Activated CD4-positive, CD25-positive, alpha-beta regulatory T cell treated with anti-CD3 and anti-CD28 coated beads, Interleukin-2, amount 50 U/mL, for 24 hours (primary cell): Measurements from ENCODE around the gene AIF1L.
"Not testable (repeated sequence)": the region's sequence is repeated elsewhere in the genome, so short reads cannot be mapped to it uniquely, and the experiment has no call there.

Experiments
- ATAC-seq, 2 donors: fragments of 150-1000 bp; cut with Tn5 transposase; one replicate each; pipeline ENCODE4 v1.10.0; 2021; ENCODE audit warnings: mild to moderate bottlenecking in 1 of 2, moderate library complexity in 1 of 2

The AIF1L gene

GRCh38 chr9:131125038-131125287, 28.6 kb downstream of the AIF1L start:
- ATAC-seq: no peak

- peak; percentile 99 for ATAC-seq
These were observed 29.1 kb downstream of the AIF1L start, which contains the start of gene NUP214 for GRCh38 chr9:131125288-131126058. Gene NUP214, plus strand, starts transcription at chr9:131125586. Its CDS starts 119 bp downstream, at chr9:131125705.

- ATAC-seq: no peak
These were observed 29.7 kb downstream of the AIF1L start for GRCh38 chr9:131126059-131126426.

GRCh38 chr9:131129183-131129582, 32.9 kb downstream of the AIF1L start:
- no peak for ATAC-seq

GRCh38 chr9:131138676-131139075, 42.3 kb downstream of the AIF1L start:
- ATAC-seq: no peak

- no peak for ATAC-seq
These were observed 43.8 kb downstream of the AIF1L start for GRCh38 chr9:131140112-131140511.

- no peak for ATAC-seq
These were observed 44.2 kb downstream of the AIF1L start for GRCh38 chr9:131140550-131140949.

- ATAC-seq: no peak
These were observed 45.8 kb downstream of the AIF1L start for GRCh38 chr9:131142160-131142559.

- ATAC-seq: no peak
These were observed 47.9 kb downstream of the AIF1L start for GRCh38 chr9:131144201-131144600.

- ATAC-seq: no peak
These were observed 48.9 kb downstream of the AIF1L start for GRCh38 chr9:131145245-131145644.

GRCh38 chr9:131146186-131146585, 49.9 kb downstream of the AIF1L start:
- ATAC-seq: no peak

GRCh38 chr9:131148276-131148675, 51.9 kb downstream of the AIF1L start:
- no peak for ATAC-seq

- ATAC-seq: no peak
These were observed 52.8 kb downstream of the AIF1L start for GRCh38 chr9:131148966-131149687.

- ATAC-seq: no peak
These were observed 53.3 kb downstream of the AIF1L start for GRCh38 chr9:131149688-131150053.

- no peak for ATAC-seq
These were observed 57.3 kb downstream of the AIF1L start for GRCh38 chr9:131153595-131153994.

- not testable (repeated sequence) for ATAC-seq
These were observed 62.3 kb downstream of the AIF1L start for GRCh38 chr9:131158673-131159072.

GRCh38 chr9:131160416-131161112, 64.2 kb downstream of the AIF1L start:
- no peak for ATAC-seq

- no peak for ATAC-seq
These were observed 65.3 kb downstream of the AIF1L start for GRCh38 chr9:131161585-131161984.

GRCh38 chr9:131162886-131163285, 66.6 kb downstream of the AIF1L start:
- ATAC-seq: no peak

- ATAC-seq: no peak
These were observed 69.2 kb downstream of the AIF1L start for GRCh38 chr9:131165523-131165922.

GRCh38 chr9:131167146-131167692, 70.9 kb downstream of the AIF1L start:
- ATAC-seq: no peak

GRCh38 chr9:131167936-131168335, 71.6 kb downstream of the AIF1L start:
- no peak for ATAC-seq

GRCh38 chr9:131169563-131170240, 73.4 kb downstream of the AIF1L start:
- no peak for ATAC-seq
